ENCODE measurements around the gene CDC25A. TPM values are rescaled to one million over a fixed set of nuclear protein-coding genes. Genes with fewer than 3 reads are reported as not detected.

Gene CDC25A
- total and polyA plus RNA-seq, 2 of the 13 experiments (the other 11 are each of a cell fraction or from before 2014, with no cell fraction given) = 7.9 to 45.4 TPM

DNA sequence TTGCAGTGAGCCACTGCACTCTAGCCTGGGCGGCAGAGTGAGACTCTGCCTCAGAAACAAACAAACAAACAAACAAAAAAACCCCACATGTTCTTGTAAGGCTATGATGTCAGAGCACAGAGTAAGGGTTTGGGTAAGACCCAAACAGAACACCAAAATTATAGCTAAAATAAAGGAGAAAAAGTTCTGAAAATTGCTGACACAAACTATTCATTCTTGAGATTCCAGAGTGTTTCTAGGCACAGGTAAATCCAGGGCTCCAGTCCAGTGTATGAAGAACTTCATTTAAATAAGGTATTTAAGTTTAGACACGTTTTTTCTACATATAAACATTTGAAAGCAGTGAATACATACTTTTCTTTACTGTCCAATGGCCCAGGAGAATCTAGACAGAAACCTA, 3.9 kb downstream of the CDC25A start:
- ATAC-seq = no peak
- ChIA-PET CTCF (ENCODE audit: low intra/inter-chr PET ratio, low total read pairs) (no interaction called here), POLR2A (no interaction called here)
- Histone ChIP-seq H3K4me3 (replicated peaks in 1 of 3; ENCODE audit: insufficient read depth in 1 of 3, low read depth in 2 of 3, low read length in 3 of 3) (no peak overlapping the region), H4K20me1 (ENCODE audit: insufficient read depth, low read length) (no peaks in the 10 kb centered on the region), H3K27me3 (ENCODE audit: control insufficient read depth in 1 of 2, insufficient read depth in 2 of 2, low read length in 2 of 2) (no peaks in the 10 kb centered on the region), H2AFZ (ENCODE audit: low read length) (no peak overlapping the region), H3K36me3 (replicated peaks in 1 of 2; ENCODE audit: control insufficient read depth in 1 of 2, insufficient read depth in 2 of 2, low read length in 2 of 2) (peaks cover 4 to 62% of the 10 kb centered on the region in 2 experiments; a peak in 4 of 5 replicates), H3K79me2 (ENCODE audit: insufficient read depth, low read length) (peaks cover 51% of the 10 kb centered on the region), H3K4me2 (ENCODE audit: low read depth, low read length) (no peak overlapping the region), H3K27ac (ENCODE audit: extremely low read length, insufficient read depth, low read length) (no peak overlapping the region), H3K9me3 (ENCODE audit: low read length) (no peaks in the 10 kb centered on the region), H3K9ac (ENCODE audit: insufficient read depth, low read depth, low read length) (no peak overlapping the region), H3K4me1 (ENCODE audit: insufficient read depth, low read length) (peaks cover 60% of the 10 kb centered on the region)
- WGBS (ENCODE audit: low lambda C conversion rate) = 88% methylated on average over 2 of the region's 2 CpGs
- DNase-seq (ENCODE audit: low spot score) = no peak
- no TSS peak for BruUV-seq (replicated peaks)
- intact Hi-C loops (cut with micrococcal nuclease; ENCODE audit: unreplicated experiment) (no loop called here), in situ Hi-C loops (cut with HindIII; ENCODE audit: extremely low pct_ligation_motif_present, low pct_unique_long_range_greater_than_20kb) (no loop called here)
- TF ChIP-seq MAFK (conservative IDR thresholded peaks at IDR 0.05 in 1 of 2, IDR thresholded peaks at IDR 0.05 in 1 of 2; ENCODE audit: low read length in 2 of 2) (peak; percentile 81 to 86), MAFF (IDR thresholded peaks at IDR 0.05; ENCODE audit: low read depth, low read length) (peak; percentile 73), MXI1 (IDR thresholded peaks at IDR 0.05; ENCODE audit: borderline replicate concordance, low read depth, low read length) (no peak)
- TF ChIP-seq, protein P1, sequence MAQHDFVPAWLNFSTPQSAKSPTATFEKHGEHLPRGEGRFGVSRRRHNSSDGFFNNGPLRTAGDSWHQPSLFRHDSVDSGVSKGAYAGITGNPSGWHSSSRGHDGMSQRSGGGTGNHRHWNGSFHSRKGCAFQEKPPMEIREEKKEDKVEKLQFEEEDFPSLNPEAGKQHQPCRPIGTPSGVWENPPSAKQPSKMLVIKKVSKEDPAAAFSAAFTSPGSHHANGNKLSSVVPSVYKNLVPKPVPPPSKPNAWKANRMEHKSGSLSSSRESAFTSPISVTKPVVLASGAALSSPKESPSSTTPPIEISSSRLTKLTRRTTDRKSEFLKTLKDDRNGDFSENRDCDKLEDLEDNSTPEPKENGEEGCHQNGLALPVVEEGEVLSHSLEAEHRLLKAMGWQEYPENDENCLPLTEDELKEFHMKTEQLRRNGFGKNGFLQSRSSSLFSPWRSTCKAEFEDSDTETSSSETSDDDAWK (CRISPR knock-in tag; IDR thresholded peaks at IDR 0.05) = no peak
- FAIRE-seq = no peak

DNA sequence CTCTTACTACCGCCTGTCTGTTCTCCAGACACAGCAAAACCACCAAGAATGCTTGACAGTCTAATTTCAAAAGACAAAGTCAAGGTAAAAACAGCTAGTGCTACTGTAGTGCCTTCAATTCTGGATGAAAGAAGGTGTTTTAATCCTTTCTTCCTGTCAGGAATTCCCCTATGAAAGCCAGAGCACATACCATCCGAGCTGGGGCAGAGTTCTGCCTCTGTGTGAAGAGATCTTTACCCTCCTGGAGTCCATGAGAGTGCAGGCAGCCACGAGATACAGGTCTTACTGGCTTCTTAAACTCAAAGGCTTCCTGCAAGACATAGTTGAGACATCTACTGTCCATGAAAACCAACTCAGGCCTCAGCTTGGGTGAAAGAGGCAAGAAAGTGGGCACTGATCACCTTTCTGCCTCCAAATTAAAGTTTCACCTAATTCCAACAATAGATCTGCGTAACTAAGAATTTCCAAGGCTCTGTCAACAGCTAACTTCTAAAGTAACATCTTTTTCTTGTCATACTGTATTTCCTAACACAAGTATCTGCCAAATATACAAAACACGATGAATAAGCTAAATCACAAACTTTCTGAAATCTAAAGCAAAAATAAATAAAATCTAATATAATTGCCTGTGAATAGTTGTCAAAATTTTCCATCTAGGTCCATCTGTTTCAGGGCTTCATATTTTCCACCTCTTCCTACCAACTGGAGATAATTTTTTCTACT, 7.5 kb downstream of the CDC25A start:
- Histone ChIP-seq H3K4me3 (replicated peaks in 1 of 3; ENCODE audit: insufficient read depth in 1 of 3, low read depth in 2 of 3, low read length in 3 of 3) (no peak overlapping the region), H3K79me2 (ENCODE audit: insufficient read depth, low read length) (peaks cover 33% of the 10 kb centered on the region), H2AFZ (ENCODE audit: low read length) (no peak overlapping the region), H3K4me2 (ENCODE audit: low read depth, low read length) (no peak overlapping the region), H3K27ac (ENCODE audit: extremely low read length, insufficient read depth, low read length) (no peak overlapping the region), H3K36me3 (replicated peaks in 1 of 2; ENCODE audit: control insufficient read depth in 1 of 2, insufficient read depth in 2 of 2, low read length in 2 of 2) (peaks cover 11 to 89% of the 10 kb centered on the region in 2 experiments), H4K20me1 (ENCODE audit: insufficient read depth, low read length) (no peaks in the 10 kb centered on the region), H3K9me3 (ENCODE audit: low read length) (no peaks in the 10 kb centered on the region), H3K4me1 (ENCODE audit: insufficient read depth, low read length) (peaks cover 41% of the 10 kb centered on the region), H3K9ac (ENCODE audit: insufficient read depth, low read depth, low read length) (no peak overlapping the region), H3K27me3 (ENCODE audit: control insufficient read depth in 1 of 2, insufficient read depth in 2 of 2, low read length in 2 of 2) (no peaks in the 10 kb centered on the region)
- FAIRE-seq = no peak
- in situ Hi-C loops (cut with HindIII; ENCODE audit: extremely low pct_ligation_motif_present, low pct_unique_long_range_greater_than_20kb) = no loop called here
- no peak for ATAC-seq
- TF ChIP-seq ZNF20 (CRISPR knock-in tag; IDR thresholded peaks at IDR 0.05) (no peak), ARNTL (CRISPR knock-in tag; IDR thresholded peaks at IDR 0.05) (no peak), ZNF550 (CRISPR knock-in tag; IDR thresholded peaks at IDR 0.05; ENCODE audit: borderline replicate concordance) (no peak), POLR2G (IDR thresholded peaks at IDR 0.05; ENCODE audit: low read depth, low read length) (no peak), JUN (CRISPR knock-in tag; IDR thresholded peaks at IDR 0.05) (no peak), SRY (CRISPR knock-in tag; IDR thresholded peaks at IDR 0.05) (no peak)
- TF ChIP-seq, protein P2, sequence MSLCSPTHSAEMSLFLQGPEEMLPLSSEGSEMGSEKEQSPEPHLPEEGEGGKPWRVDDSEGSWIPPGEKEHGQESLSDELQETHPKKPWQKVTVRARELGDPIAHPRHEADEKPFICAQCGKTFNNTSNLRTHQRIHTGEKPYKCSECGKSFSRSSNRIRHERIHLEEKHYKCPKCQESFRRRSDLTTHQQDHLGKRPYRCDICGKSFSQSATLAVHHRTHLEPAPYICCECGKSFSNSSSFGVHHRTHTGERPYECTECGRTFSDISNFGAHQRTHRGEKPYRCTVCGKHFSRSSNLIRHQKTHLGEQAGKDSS (CRISPR knock-in tag; IDR thresholded peaks at IDR 0.05; ENCODE audit: borderline replicate concordance, low read depth) = no peak
- BruUV-seq (replicated peaks) = no TSS peak
- intact Hi-C loops (cut with micrococcal nuclease; ENCODE audit: unreplicated experiment) = no loop called here
- CTCF ChIA-PET (ENCODE audit: low intra/inter-chr PET ratio, low total read pairs) = no interaction called here
- WGBS (ENCODE audit: low lambda C conversion rate) = 88% methylated on average over 5 of the region's 5 CpGs
- POLR2A ChIA-PET = no interaction called here
- no peak for DNase-seq (ENCODE audit: low spot score)
